RKO (cell line): Measurements from ENCODE around the gene DDX31.
A peak's percentile ranks its signal among the peaks of the same experiment; 100 is the strongest.
"Not testable (repeated sequence)": the region's sequence is repeated elsewhere in the genome, so short reads cannot be mapped to it uniquely, and the experiment has no call there.

Experiments
- DNase-seq: peaks from one replicate; pipeline ENCODE4 v3.0.0-alpha.2; 2016; ENCODE audit warnings: low spot score

Gene DDX31

DNA sequence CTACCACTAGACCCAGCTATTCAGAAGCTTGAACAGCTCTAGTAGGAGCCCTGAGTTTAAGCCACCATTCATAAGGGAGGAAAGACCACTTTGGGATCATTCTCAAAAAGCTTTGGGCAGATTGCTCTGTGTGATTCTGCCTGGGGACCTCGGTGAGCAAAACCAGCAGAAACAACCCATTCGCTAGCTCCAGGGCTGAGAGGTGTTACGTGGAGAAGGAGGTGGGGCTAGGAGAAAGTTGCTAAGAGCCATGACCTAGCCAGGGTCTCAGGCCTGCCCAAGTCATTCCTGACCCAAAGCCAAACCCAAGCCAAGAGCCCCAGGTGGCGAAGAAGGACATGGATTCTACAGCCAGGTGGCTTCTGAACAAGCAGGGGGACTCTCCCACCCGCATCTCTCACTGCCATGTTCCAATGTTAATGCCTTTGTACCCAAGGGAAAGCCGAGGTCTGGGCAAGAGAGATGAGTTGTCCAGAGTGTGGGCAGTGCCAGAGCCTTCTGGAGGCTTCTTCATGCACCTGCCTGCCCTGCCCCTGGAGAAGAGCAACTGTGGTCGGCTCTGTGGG is 91.3 kb downstream of the DDX31 start:
- no peak for DNase-seq

DNA sequence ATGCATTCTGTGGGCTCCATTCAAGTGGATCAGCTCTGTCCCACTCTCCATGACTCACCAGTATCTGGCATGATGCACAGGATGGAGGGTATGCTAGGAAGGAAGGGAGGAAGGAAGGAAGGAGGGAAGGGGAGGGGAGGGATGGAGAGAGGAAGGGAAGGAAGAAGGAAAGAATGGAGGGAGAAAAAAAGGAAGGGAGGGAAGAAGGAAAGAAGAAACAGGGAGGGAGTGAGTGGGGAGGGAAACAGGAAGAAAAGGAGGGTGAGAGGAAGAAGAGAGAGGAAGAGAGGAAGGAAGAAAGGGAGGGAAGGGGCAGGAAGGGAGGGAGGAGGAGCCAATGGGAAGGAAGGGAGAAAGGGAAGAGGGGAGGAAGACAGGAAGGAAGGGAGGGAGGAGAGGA is 92.7 kb downstream of the DDX31 start:
- DNase-seq, result no peak

DNA sequence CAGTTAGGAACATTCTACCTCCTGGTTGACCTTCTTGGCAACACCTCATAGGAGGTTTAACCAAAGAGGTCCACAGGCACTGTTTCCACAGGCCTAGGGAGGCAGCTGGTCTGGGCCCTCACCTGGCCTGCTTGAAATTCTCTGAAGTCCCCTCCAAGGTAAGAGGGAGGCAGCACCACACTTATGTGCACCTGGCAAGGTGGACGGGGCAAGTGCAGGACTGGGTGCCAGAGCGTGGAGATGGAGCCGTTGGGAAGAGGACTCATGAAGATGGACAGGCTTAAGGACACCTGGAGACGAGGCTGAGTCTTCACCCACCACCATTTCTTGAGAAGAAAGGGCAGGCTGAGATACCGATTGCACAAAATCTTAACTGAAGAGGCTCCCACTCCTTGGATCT is 94.0 kb downstream of the DDX31 start:
- no peak for DNase-seq

DNA sequence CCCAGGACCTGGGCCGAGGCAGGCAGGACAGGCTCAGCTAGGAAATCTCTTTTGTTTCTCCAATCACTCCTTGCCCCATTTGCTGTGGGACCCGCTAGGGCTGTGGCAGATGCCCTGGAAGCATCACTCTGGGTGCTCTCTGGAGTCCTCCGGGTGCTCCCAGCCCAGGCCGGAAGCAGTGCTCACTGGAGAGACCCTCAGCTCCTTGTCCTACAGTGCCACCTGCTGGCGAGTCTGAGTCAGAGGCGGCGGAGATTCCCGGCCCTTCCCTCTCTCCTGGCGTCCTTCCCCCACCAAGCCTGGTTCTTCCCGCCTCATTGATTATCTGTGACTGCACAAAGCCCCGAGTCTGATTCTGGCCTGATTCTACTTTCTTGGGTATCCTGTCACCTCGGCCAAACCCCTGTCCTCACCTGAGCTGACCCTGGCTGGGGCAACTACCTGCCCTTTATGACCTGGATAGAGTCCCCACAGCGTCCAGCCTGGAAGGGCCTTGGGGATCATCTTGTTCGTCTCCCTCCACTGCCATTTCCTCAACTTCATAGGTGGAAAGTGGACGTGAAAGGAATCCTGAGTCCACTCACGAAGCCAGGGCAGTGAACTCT is 94.7 kb downstream of the DDX31 start:
- DNase-seq, result peak; percentile 87

DNA sequence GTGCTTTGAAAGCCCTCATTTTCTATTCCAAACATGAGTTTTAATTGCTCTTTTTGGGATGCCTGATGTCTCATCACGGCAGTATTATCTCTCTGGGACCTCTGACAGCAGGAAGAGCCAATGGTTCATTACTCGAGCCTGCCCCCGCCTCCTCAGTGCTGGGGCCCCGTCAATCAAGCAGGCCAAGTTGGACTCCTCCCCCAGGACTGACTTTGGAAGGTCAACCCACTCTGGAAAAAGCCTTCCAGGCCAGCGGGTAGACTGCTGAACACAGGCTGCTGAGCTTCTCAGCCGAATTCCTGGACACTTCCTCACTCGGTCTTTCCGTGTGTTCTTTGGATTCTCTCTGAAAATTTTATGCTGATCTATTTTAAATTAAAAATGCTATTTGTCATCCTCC is 96.9 kb downstream of the DDX31 start:
- peak; percentile 16 for DNase-seq

DNA sequence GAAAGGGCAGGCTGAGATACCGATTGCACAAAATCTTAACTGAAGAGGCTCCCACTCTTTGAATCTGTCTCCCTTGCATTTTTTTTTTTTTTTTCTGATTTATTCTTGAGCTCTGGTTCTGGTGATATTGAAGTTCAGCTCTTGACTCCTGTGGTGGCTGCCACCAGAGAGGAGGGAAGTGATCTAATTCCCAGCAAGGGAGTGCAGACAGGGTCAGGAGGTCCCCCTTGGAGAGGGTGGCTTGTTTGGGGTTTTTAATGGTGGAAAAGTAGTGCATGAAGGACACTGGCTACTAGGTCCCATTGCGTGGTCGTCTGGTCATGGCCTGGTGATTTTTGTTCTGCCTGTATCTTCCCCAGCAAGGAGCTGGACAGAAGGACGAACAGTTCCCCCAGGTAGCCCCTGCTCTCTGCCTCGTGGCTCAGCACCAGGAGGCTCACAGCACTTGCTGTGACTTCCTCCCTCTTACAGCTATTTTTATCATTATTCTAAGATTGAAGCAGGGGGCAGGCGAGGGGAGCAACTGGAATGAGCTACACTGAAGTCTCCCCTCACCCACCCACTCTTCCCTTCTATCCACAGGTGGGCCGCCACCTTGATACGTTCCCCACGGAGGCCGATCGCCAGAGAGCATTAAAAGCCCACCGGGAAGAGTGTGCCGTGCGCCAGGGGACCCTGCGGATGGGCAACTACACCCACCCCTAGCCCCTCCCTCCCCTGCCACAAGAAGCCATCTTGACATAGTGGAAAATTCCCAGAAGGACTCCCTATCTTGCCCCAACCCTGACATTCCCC is 97.8 kb downstream of the DDX31 start:
- no peak for DNase-seq

DNA sequence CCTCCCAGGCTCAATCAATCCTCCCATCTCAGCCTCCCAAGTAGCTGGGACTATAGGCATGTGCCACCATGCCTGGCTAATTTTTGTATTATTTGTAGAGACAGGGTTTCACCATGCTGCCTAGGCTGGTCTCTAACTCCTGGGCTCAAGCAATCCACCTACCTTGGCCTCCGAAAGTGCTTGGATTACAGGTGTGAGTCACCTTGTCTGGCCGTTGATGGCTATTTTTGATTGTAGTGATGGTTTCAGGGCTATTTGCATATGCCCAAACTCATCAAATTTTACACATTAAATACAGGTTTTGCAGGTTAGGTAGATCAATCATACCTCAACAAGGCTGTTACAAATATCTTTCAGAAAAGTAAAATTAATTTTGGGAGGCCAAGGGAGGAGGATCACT is 101.0 kb downstream of the DDX31 start:
- DNase-seq, result not testable (repeated sequence)

DNA sequence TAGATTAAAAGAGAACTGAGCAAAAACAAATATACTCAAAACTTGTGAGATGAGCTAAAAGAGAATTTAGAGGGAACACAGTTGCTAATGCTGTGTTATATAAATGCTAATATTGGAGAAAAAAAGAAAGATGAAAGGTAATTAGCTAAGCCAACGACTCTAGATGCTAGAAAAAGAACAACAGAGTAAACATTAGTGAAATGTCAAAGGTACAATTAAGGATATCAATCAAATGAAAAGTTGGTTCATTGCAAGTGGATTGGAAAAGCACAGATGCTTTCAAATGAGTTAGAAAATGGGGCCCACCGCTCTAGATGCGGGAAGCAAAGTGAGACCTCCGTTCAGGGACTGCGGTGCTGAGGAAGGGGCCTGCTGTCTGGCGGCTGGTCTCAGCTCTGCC is 105.3 kb downstream of the DDX31 start:
- DNase-seq, result no peak

DNA sequence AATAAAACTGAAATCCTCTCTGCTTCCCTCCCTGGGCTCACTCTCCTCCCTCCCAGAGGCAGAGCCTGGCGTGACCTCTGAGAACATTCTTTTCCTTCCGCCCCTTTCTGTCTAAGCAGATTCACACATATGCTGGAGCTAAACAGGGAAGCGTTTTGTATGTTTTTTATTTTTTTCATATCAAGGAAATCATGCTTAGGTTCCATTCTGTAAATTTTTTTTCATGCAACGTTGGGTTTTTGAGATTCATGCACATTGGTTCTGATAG is 107.5 kb downstream of the DDX31 start:
- DNase-seq, result no peak

DNA sequence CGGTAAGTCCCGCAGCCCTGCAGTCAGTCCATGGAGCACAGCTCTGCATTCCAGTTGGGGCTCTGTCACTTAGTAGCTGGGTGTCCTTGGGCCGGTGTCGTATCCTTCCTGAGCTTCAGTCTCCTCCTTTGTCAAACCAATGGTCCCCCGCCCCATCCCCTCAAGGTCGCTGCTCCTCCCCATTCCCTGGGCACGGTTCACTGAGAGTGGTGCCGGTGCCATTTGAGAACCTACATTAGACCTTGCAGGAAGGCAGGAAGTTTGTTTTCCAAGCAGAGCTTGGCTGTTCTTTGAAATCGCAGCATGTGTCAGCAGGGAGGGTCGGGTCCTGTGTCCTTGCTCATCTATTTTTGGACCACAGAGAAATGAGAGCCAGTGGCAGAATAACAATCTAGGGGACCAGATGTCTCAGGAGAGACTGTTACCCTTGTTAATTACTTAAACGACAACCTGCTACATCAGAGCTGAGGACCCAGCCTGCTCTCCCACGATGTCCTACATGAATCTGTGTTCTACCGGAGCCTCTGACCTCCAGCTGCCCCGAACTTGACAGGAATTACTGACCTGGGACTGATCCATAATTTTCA is 109.1 kb downstream of the DDX31 start:
- DNase-seq, result no peak

DNA sequence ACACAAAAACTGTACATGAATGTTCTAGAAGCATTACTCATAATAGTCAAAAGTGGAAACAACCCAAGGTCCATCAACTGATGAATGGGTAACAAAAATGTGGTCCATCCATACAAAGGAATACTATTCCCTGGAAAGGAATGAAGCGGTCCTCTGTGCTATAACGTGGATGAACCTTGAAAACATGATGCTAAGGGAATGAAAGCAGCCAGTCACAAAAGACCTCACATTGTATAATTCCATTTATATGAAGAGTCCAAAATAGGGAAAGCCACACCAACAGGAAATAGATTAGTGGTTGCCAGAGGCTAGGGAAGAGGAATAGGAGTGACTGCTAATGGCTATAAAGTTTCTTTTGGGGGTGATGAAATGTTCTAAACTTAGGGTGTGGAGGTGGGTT is 110.1 kb downstream of the DDX31 start:
- no peak for DNase-seq

DNA sequence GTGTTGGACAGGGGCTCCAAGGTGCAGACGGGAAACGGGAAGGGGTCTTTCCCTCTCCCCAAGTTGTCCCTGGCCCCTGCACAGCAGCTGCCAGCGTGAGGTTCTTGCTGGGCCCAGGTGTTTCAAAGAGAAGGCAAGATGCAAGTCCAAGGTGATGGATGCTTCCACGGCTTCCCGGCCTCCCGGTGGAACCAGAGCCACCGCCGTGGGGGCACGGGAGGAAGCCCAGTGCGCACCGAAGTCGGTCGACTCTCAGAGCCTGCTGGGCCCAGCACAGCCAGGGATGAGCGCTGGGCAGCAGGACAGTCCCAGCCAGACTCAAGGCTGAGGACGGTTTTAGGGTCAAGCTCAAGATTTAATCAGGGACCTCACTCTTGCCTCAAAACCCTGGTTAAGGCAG is 112.6 kb downstream of the DDX31 start:
- DNase-seq, result no peak

DNA sequence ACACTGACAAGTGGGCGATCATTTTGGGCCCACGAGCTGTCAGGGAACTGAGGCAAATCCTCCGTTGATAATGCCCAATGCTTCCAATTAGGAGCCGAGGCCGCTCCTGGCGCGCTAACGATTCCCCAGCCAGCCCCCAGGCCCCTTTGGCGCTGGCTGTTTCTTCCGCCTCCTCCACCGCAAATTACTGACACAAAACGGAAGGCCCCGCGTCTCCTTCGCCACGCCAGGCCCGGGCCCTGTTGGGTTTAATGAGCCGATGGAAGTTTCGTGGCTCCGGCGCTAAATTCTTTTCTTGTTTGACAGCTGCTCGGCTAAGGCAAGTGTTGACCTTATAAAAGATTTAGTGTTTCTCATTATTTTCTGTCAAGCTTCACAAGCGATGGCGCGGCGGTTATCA is 113.1 kb downstream of the DDX31 start:
- no peak for DNase-seq

DNA sequence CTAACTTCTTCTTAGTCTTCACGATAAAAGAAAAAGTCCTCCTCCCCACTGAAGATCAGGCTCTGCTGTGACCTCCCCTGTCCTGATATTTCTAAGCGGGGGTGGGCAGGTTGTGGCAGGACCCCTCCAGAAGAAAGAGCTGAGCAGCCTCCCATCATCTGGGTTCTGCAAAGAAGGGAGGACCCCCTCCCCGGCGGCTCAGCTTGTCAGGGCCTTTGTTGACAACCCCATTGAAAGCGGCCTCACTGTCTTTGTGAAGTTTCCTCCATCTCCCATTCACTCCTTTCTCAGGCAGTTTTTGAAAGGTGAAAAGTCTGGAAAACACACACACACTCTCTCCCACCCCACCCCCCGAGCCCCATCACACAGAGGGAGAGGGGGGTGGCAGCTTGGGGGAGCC is 113.5 kb downstream of the DDX31 start:
- no peak for DNase-seq

DNA sequence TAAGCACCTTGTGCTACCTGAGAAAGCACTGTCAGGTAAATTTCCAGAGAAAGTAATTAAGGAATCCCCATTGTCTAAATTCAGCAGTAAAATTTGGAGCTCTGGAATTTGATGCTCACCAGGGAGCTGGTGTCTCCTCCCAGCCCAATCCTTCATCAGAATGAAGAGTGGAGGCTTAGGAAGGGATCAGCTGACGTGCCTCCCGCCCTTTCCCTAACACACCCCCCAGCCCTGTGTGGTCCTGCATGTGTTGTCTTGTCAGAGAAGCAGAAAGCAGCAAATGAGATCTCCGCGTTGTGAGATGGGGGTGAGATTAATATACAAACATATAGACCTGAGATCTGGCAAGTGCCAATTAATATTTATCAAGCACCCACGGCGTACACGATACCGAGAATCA is 114.3 kb downstream of the DDX31 start:
- DNase-seq, result no peak

DNA sequence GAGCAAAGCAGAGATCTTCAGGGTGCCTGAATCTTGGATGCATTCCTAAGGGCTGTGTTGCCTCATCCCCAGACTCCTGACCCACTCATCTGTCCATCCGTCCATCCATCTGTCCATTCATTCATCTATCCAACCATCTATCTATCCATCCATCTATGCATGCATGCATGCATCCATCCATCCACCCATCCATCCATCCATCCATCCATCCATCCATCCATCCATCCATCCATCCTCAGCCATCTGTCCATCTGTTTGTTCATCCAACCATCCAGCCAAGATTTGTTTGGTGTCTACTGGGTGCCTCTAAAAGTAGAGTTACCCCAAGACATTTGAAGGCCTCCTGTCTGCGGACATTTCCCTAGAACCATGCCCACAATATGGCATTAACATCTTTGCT is 115.0 kb downstream of the DDX31 start:
- DNase-seq, result no peak

DNA sequence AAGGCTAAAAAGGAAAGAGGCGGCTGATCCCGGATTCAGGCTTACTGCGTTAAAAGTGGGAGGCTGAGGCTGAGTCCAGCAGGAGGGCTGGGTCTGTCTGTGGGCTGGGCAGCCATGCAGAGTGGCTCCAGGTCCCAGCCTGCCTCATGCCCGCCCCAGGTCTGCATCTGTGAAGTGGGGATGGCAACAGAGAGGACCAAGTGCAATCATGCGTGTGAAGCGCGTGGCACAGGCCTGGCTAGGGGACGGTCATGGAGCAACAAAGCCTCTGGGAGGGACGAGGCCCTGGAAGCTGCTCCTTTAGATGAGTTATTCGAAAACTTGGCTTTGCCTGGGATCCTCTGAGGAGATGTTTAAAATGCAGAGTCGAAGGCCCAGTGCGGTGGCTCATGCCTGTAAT is 117.7 kb downstream of the DDX31 start:
- no peak for DNase-seq

DNA sequence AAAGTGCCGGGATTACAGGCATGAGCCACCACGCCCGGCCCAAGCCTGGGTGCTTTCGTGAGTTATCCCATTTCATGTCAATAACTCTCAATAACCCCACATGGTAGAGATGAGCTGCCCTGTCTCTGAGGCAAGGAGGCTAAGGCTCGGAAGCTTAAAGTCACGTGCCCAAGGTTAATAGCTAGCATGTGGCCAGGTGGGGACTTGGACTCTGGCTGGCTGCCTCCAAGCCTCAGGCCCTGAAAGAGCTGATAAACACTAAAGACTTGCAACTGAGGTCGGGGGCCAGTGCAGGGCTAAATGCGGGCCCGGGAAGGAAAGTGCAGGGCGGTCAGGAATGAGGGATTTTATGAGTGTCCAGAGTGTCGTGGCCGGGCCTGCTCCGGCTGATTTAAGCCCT is 118.2 kb downstream of the DDX31 start:
- no peak for DNase-seq

DNA sequence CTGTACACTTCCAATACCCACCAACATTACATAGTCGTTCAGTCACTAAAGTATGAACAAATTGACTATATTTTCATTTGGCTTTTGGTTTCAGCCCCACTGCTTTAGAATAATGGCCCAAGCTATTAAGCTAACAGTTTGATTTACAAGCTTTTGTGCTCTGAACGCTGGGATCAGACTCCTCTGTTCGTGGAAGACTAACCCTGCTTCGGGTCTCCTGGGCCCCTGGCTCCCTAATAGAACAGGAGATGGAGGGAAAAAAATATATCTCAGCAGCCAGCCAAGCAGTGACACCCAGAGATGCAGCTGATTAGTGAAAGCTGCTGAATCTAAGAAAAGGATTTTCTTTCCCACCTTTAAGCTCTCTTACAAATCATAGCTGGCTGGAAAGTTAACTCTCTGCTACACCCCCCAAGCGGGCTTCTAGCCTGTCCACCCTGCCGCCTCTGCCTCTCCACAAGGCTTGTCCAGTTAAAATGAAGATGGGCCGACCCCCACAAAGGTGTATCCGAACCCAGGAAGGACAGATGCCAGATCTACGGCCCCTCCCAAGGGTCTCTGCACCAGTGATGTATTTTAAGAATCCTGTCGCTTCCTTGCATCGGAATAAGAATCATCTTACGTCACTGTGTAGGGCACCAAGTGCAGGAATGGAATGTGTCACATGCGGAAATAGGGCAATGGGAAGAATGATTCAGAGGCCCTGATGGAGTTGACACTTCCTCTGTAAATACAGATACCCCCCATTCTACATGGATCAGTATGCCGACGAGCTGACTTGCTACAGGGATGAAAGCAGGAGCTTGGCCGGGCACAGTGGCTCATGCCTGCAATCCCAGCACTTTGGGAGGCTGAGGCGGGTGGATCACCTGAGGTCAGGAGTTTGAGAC is 120.8 kb downstream of the DDX31 start:
- DNase-seq, result peak; percentile 47

DNA sequence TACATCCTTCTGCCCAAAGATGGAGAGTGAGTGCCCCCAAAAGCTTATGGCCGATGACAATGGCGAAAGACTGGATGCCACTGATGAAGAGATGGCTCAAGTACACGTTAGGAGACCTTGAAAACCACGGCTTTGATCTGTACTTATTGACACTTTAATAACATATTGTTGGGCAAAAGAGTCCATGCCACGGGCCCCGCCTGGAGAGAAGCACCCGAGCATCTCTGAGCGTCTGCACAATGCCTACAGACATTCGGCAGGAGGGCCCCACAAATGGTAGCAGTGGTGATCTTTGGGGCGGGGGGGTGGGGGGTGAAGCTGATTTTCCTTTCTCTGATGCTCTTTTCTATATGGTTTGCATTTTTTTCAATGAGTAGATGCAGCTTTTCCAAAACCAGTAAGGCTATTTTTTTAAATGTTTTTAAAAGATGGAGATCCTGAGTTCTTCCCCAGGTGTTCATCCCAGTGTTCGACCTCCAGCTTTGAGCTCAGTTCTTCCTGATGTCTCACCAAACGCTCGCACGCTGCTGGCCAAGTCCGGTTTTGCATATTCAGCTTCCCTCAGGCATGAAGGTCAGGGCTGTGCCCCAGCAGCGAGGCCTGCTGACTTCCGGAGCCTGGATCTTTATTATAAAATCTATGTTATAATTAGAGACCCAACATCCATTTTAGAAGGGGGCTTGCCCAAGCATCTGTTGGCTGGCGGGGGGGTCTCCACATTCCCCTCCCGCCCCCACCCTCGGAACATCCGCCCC is 121.6 kb downstream of the DDX31 start:
- DNase-seq, result no peak

DNA sequence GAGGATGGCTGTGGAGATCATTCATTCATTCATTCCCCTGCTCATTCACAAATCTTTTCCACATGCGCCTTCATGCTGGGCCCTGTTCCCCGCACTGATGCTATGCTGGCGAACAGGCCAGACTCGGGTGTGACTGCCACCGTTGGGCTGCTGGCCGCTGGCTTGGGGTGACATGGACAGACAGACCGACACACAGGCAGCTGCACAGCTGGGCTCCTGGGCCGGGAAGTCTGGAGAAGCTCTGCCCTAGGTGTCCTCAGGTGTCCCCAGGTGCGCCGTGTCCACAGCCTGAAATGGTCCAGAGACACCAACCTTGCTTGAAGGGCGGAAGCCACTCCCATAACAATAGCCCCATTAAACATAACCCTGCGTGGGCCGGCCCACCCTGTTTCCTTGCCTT is 122.3 kb downstream of the DDX31 start:
- DNase-seq, result no peak

DNA sequence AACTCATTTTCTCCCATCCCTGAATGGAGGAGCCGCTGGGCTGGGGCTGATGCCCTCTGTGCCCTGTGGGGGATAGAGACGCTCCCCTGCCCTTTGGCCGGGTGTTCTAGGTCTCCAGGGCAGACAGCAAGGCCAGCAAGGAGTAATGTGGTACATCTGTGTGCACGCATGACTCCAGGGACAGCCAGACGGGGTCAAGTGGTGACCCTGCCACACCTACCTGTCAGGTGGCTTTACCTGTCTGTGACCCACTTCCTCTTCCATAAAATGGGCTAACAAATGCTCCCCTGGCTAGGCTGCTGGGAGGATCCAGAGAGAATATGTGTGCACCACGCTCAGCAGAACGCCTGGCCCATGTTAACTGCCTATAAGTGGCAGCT is 122.7 kb downstream of the DDX31 start:
- DNase-seq, result no peak
